SK-N-SH (cell line): ENCODE results near the gene CTDSPL2. TPM values are rescaled to one million over a fixed set of nuclear protein-coding genes. Genes with fewer than 3 reads are reported as not detected.

Experiments
- polyA plus RNA-seq, 3 experiments: library from polyadenylated mRNA; depleted of rRNA; stranded (reverse); fragments of >200 nt; gene quantifications; 2 replicates each; pipeline ENCODE4 v1.2.3, GENCODE V29; 2012

The CTDSPL2 gene
- polyA plus RNA-seq, 1 of the 3 experiments (the other 2 are of a cell fraction): 9.0 TPM

Other genes with a start within 250 kb of the CTDSPL2 start
- 24.8 and 26.7 TPM in 2 replicates for gene FRMD5, start 232.4 kb upstream of the CTDSPL2 start, polyA plus RNA-seq (2012; rRNA removed)
- gene GOLM2, start 138.9 kb upstream of the CTDSPL2 start, polyA plus RNA-seq (2012; rRNA removed): 28.1 and 33.3 TPM in 2 replicates
- gene EIF3J, start 109.5 kb downstream of the CTDSPL2 start, polyA plus RNA-seq (2012; rRNA removed): 23.8 and 32.0 TPM in 2 replicates
- 36.3 and 48.7 TPM in 2 replicates for gene SPG11, start 236.0 kb downstream of the CTDSPL2 start, polyA plus RNA-seq (2012; rRNA removed)